ENCODE results near the gene YARS2. TPM values are rescaled to one million over a fixed set of nuclear protein-coding genes. Genes with fewer than 3 reads are reported as not detected.

The YARS2 gene
- total and polyA plus RNA-seq, 9 of the 15 experiments (the other 6 are each of a cell fraction or from before 2014, with no cell fraction given), result 15.2 to 40.9 (median 28.7) TPM

DNA sequence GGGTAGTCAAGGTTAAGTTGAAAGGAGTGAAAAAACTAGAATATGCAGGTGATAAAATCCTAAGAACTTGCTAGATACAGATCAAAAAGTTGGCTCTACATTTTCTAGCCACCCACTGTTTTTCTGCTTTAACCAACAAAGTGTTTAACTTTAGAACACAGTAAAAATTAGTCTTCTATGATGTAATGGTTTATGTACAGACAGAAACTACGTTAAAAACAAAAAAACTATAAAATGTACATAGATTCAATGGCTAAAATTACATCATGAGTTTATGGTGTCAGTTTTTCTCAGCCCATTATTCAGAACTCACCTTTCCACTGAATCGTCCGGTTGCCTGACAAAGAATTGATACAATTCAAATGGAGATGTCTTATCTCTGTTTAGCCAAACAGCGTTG is 2.1 kb downstream of the YARS2 start:
- Histone ChIP-seq H3K79me2 (ENCODE audit: control insufficient read depth, insufficient read depth, low read length) (peaks cover 33% of the 10 kb centered on the region), H3K9ac (ENCODE audit: insufficient read depth in 1 of 2, low read depth in 2 of 2, low read length in 2 of 2) (peak overlapping the region; percentile 85 to 89; a peak in 3 of 4 replicates), H3K9me1 (ENCODE audit: control insufficient read depth, insufficient read depth, low read length) (no peaks in the 10 kb centered on the region), H3K9me3 (replicated peaks; ENCODE audit: control insufficient read depth, insufficient read depth, low read depth, low read length) (no peaks in the 10 kb centered on the region), H3K4me2 (ENCODE audit: insufficient read depth, low read length) (peak overlapping the region; percentile 83), H3K4me3 (peak overlapping the region; percentile 73), H3K36me3 (ENCODE audit: control insufficient read depth, insufficient read depth, low read length) (peaks cover 51% of the 10 kb centered on the region), H3K4me1 (replicated peaks in 1 of 2; ENCODE audit: control insufficient read depth in 2 of 2, insufficient read depth in 2 of 2, low read length in 2 of 2) (peaks cover 4 to 5% of the 10 kb centered on the region in 2 experiments; a peak in 1 of 5 replicates), H3K27ac (ENCODE audit: extremely low read depth, low read depth, low read length) (no peak overlapping the region; the same call in 2 of the 3 replicates), H2AFZ (ENCODE audit: low read depth, low read length) (no peak overlapping the region), H4K20me1 (replicated peaks; ENCODE audit: control insufficient read depth, insufficient read depth, low read length) (no peaks in the 10 kb centered on the region), H3K27me3 (ENCODE audit: control insufficient read depth in 2 of 2, insufficient read depth in 2 of 2, low read length in 2 of 2) (no peaks in the 10 kb centered on the region)
- DNase-seq (ENCODE audit: extremely low read depth in 1 of 4, low spot score in 3 of 4) (no peak), ATAC-seq (no peak), FAIRE-seq (no peak)
- ChIA-PET POLR2A (interaction anchor here (0.8 kb wide), 1 partner anchor 9 kb away, joined by 3 read pairs; no protein-coding TSS in a partner anchor), CTCF (ENCODE audit: low intra/inter-chr PET ratio) (no interaction called here)
- no TSS peak for BruUV-seq (replicated peaks)
- WGBS (ENCODE audit: insufficient coverage, low coverage, missing lambda C conversion rate), result 23% methylated on average over 4 of the region's 4 CpGs
- in situ Hi-C loops (cut with MboI) (no loop called here), intact Hi-C loops (cut with micrococcal nuclease) (loop anchor here (10.0 kb wide), 3 partner anchors 841 to 1371 kb away; partner anchors contain the start of gene ETFBKMT)
- TF ChIP-seq, protein P1, sequence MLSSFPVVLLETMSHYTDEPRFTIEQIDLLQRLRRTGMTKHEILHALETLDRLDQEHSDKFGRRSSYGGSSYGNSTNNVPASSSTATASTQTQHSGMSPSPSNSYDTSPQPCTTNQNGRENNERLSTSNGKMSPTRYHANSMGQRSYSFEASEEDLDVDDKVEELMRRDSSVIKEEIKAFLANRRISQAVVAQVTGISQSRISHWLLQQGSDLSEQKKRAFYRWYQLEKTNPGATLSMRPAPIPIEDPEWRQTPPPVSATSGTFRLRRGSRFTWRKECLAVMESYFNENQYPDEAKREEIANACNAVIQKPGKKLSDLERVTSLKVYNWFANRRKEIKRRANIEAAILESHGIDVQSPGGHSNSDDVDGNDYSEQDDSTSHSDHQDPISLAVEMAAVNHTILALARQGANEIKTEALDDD (IDR thresholded peaks at IDR 0.05), result no peak
- no peak for TF ChIP-seq PTTG1 (tag; IDR thresholded peaks at IDR 0.05; ENCODE audit: low read depth)
- 0 out of 2 replicates have a peak, but pooled peaks have one; percentile 8 for TF ChIP-seq GATA2 (CRISPR knock-in tag; IDR thresholded peaks at IDR 0.05)

DNA sequence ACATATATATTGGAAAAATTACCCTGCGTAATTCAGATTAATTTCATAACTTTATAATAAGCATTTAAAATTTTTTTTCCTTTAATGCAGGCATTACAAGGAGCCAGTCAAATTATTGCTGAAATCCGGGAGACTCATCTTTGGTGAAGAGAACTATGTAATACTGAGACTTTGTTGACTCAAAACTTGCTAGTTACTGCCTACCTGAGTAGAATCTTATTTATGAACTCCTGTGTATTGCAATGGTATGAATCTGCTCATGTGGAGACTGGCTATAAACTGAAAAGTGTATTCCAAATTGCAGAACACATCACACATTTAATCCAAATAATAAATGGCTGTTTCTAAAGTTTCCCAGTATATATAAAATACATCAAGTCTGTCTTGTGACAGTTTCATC is 12.4 kb downstream of the YARS2 start:
- peaks cover 97% of the 10 kb centered on the region for H3K36me3 ChIP-seq (ENCODE audit: control insufficient read depth, insufficient read depth, low read length)
- ATAC-seq (no peak), FAIRE-seq (no peak), DNase-seq (ENCODE audit: extremely low read depth in 1 of 4, low spot score in 3 of 4) (no peak)
- H3K4me1 ChIP-seq (replicated peaks in 1 of 2; ENCODE audit: control insufficient read depth in 2 of 2, insufficient read depth in 2 of 2, low read length in 2 of 2), result no peaks in the 10 kb centered on the region
- BruUV-seq (replicated peaks), result no TSS peak
- intact Hi-C loops (cut with micrococcal nuclease) (no loop called here), in situ Hi-C loops (cut with MboI) (no loop called here)
- no peak overlapping the region for H2AFZ ChIP-seq (ENCODE audit: low read depth, low read length)
- no peaks in the 10 kb centered on the region for H3K9me3 ChIP-seq (replicated peaks; ENCODE audit: control insufficient read depth, insufficient read depth, low read depth, low read length)
- no peak overlapping the region for H3K4me3 ChIP-seq
- H3K27me3 ChIP-seq (ENCODE audit: control insufficient read depth in 2 of 2, insufficient read depth in 2 of 2, low read length in 2 of 2), result no peaks in the 10 kb centered on the region
- no peak overlapping the region for H3K9ac ChIP-seq (ENCODE audit: insufficient read depth in 1 of 2, low read depth in 2 of 2, low read length in 2 of 2)
- CTCF ChIA-PET (ENCODE audit: low intra/inter-chr PET ratio), result no interaction called here
- WGBS (ENCODE audit: insufficient coverage, low coverage, missing lambda C conversion rate), result 92% methylated on average over 2 of the region's 2 CpGs
- H4K20me1 ChIP-seq (replicated peaks; ENCODE audit: control insufficient read depth, insufficient read depth, low read length), result no peaks in the 10 kb centered on the region
- H3K4me2 ChIP-seq (ENCODE audit: insufficient read depth, low read length), result no peak overlapping the region
- POLR2A ChIA-PET, result no interaction called here
- no peaks in the 10 kb centered on the region for H3K9me1 ChIP-seq (ENCODE audit: control insufficient read depth, insufficient read depth, low read length)
- no peaks in the 10 kb centered on the region for H3K79me2 ChIP-seq (ENCODE audit: control insufficient read depth, insufficient read depth, low read length)
- no peak overlapping the region for H3K27ac ChIP-seq (ENCODE audit: extremely low read depth, low read depth, low read length)
- no peak for TF ChIP-seq ETV6 (IDR thresholded peaks at IDR 0.05; ENCODE audit: borderline replicate concordance in 1 of 2, low read depth in 2 of 2, low read length in 1 of 2)
- no peak for TF ChIP-seq ETV6 (CRISPR knock-in tag; IDR thresholded peaks at IDR 0.05; ENCODE audit: borderline replicate concordance)
- TF ChIP-seq ZNF57 (CRISPR knock-in tag; IDR thresholded peaks at IDR 0.05), result no peak
- TF ChIP-seq ZNF780A (CRISPR knock-in tag; IDR thresholded peaks at IDR 0.05), result no peak
- TF ChIP-seq HDAC6 (IDR thresholded peaks at IDR 0.05; ENCODE audit: low read depth, low read length), result no peak
- no peak for TF ChIP-seq E2F3 (CRISPR knock-in tag; IDR thresholded peaks at IDR 0.05)
- no peak for TF ChIP-seq ZNF212 (CRISPR knock-in tag; IDR thresholded peaks at IDR 0.05)
- no peak for TF ChIP-seq ZNF518B (CRISPR knock-in tag; IDR thresholded peaks at IDR 0.05)
- TF ChIP-seq TARDBP (IDR thresholded peaks at IDR 0.05), result no peak
- no peak for TF ChIP-seq ZNF274 (IDR thresholded peaks at IDR 0.05; ENCODE audit: borderline replicate concordance, low read depth, low read length)

All from K562 (cell line).